GM21390 (cell line): ENCODE measurements around the gene HAGHL.
"Not testable (repeated sequence)": the region's sequence is repeated elsewhere in the genome, so short reads cannot be mapped to it uniquely, and the experiment has no call there.

ENCODE experiments used
- ATAC-seq: cut with Tn5 transposase; IDR thresholded peaks from one replicate; pipeline ENCODE4 v1.9.1; 2021; ENCODE audit not compliant: unreplicated experiment

The HAGHL gene

GRCh38 chr16:751152-752006, 24.5 kb downstream of the HAGHL start:
- no peak for ATAC-seq

- ATAC-seq, result no peak
Measured at GRCh38 chr16:752007-752312, 25.1 kb downstream of the HAGHL start.

GRCh38 chr16:754121-754607, 27.3 kb downstream of the HAGHL start:
- ATAC-seq, result not testable (repeated sequence)

- ATAC-seq, result no peak
Measured at GRCh38 chr16:754656-755055, 27.8 kb downstream of the HAGHL start.

- ATAC-seq, result no peak
Measured at GRCh38 chr16:756428-756827, 29.5 kb downstream of the HAGHL start.

GRCh38 chr16:759110-759910, 32.4 kb downstream of the HAGHL start:
- ATAC-seq, result no peak

GRCh38 chr16:760065-760464, 33.2 kb downstream of the HAGHL start:
- ATAC-seq, result no peak

GRCh38 chr16:760545-761343, 33.8 kb downstream of the HAGHL start, which contains the start of gene MSLN:
Gene MSLN (plus strand): TSS chr16:760734. CDS start chr16:762681, 1,947 bp downstream.
- no peak for ATAC-seq

GRCh38 chr16:761625-762513, 35.0 kb downstream of the HAGHL start:
- ATAC-seq, result no peak

GRCh38 chr16:762595-763268, 35.8 kb downstream of the HAGHL start:
- ATAC-seq, result no peak

GRCh38 chr16:763369-764183, 36.7 kb downstream of the HAGHL start:
- no peak for ATAC-seq

- no peak for ATAC-seq
Measured at GRCh38 chr16:764184-764750, 37.4 kb downstream of the HAGHL start.

GRCh38 chr16:764848-765487, 38.1 kb downstream of the HAGHL start:
- no peak for ATAC-seq

GRCh38 chr16:765488-765865, 38.6 kb downstream of the HAGHL start:
- ATAC-seq, result no peak

GRCh38 chr16:766008-766819, 39.3 kb downstream of the HAGHL start:
- no peak for ATAC-seq

GRCh38 chr16:766820-767640, 40.1 kb downstream of the HAGHL start:
- no peak for ATAC-seq
